Skin of body (tissue), 2 donors: ENCODE results near the gene ABCF2. TPM values are rescaled to one million over a fixed set of nuclear protein-coding genes. Genes with fewer than 3 reads are reported as not detected.

Experiments
- DNase-seq: peaks from one replicate; lab custom pipeline; 2025; lab: John Stamatoyannopoulos, UW
- total RNA-seq: library from RNA; depleted of rRNA; stranded (reverse); fragments of >200 nt; gene quantifications from one replicate; pipeline ENCODE4 v1.2.3, GENCODE V29; 2014

Gene ABCF2
- total RNA-seq, 1 donor from 2014 or later = 16.7 TPM

DNA sequence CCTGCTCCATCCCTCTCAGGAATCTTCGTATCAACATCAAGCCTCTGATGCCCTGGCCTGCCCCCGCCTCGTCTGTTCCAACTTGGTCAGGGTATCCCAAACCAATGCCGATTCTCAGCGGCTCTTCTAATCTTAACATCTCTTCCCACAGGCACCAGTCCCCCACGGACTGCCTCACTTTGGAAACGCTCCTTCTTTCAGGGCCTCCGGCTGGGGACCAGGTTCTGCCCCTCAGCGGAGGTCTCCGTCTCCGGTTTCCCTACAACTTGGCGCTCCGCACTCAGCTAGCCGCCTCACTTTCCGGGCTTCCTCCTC lies 488 bp downstream of the ABCF2 start:
- no peak for DNase-seq

GRCh38 chr7:151225948-151226510 lies 976 bp downstream of the ABCF2 start:
- DNase-seq = no peak

GRCh38 chr7:151223728-151224127 lies 3.3 kb downstream of the ABCF2 start:
- DNase-seq = no peak

DNA sequence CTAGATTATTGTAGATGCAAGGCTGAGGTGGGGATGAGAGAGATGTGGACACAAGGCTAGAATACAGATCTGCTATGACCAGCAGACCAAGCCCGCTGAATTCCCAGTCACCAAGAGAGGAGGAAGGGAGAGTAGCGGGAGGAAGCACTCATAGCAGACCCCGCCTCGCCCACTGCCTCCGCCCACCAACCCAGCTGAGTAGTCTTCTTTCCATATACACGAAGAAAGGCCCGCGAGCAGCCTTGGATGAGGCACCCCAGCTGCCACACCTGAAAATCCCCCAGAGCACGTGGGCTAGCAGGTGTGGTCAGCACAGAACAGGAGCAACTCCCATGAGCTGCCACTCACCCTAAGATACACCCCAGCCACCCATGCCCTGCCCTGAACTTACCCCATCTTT lies 8.8 kb downstream of the ABCF2 start:
- no peak for DNase-seq

- DNase-seq = no peak
Observed at GRCh38 chr7:151215396-151215795, 11.6 kb downstream of the ABCF2 start.

- no peak for DNase-seq
Observed at GRCh38 chr7:151213826-151214225, 13.2 kb downstream of the ABCF2 start.

DNA sequence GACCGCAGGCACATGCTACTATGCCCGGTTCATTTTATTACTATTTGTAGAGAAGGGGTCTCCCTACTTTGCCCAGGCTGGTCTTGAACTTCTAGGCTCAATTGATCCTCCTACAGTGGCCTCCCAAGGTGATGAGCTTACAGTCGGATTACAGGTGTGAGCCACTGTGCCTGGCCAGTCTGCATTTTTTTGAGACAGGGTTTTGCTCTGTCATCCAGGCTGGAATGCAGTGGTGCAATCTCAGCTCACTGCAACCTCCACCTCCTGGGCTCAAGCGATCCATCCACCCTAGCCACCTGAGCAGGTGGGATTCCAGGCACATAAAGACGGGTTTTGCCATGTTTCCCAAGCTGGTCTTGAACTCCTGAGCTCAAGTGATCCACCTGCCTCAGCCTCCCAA lies 14.4 kb downstream of the ABCF2 start:
- no peak for DNase-seq

- DNase-seq = no peak
Observed at GRCh38 chr7:151211155-151211772, 15.7 kb downstream of the ABCF2 start.

GRCh38 chr7:151210087-151210854 lies 16.7 kb downstream of the ABCF2 start, which contains the start of gene H2BK1:
H2BK1 (minus strand) TSS chr7:151210488; CDS start chr7:151210318, 170 bp downstream.
- DNase-seq = no peak

DNA sequence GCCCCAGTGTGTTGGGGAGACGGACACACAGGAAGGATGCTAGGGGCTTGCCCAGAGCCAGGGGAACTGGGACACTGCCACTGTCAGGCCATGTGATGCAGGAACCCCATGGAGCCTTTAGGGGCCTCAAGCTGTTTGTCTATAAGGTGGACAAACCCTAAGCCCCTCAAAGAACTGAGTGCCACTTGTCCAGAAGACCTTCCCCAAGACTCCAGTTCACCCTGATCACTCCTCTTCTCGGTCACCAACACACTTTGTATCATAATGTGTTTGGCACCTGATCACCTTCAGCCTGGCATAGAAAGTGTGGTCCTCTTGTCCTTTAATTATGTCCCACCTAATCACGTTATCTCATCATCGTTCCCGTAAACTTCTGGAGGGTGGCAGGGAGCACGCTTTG lies 17.4 kb downstream of the ABCF2 start:
- no peak for DNase-seq

DNA sequence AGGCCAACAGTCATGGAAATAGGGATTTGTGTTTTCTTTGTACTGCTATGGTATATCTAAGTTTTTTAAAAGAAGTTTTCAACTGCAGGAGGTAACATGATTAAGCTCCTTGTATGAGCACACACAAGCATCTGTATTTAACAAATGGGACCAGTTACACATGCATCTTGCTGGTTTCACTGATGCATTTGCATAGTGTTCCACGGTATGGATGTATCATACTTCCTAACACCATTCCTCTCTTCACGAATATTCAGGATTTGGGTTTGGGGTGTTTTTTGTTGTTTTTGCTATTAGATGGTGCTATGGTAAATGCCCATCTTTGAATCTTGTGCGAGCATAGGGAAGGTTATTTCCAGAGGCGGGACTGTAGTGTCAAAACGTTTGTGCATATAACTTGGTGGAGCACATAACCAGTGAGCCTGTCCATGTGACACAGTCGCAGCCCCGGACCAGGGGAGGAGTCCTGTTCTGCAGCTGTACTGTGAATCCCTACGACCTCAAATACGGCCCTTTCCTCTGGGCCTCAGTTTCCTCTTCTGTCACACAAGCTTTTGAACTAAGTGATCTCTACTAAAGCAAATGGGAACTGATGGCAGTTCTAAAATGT lies 18.6 kb downstream of the ABCF2 start:
- no peak for DNase-seq

GRCh38 chr7:151207804-151208203 lies 19.2 kb downstream of the ABCF2 start:
- no peak for DNase-seq

DNA sequence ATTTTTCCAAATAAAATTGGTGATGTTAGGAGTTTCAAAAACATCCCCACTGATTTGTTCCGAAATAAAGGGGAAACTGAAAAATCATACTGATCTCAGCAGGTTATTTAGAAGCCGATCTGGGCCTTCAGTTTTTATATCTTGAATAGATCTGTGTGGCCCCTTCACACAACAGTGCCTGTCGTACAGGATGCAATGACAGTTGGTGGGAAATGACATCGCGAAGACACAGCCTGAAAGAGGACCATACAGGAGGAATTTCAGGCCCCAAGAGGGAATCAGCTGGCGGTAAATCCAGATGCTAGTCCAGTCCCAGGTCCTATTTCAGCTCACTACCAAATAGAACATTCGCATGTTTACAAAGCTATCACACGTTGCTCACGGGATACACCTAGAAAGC lies 19.7 kb downstream of the ABCF2 start:
- DNase-seq = no peak

- DNase-seq = no peak
Observed at GRCh38 chr7:151206914-151207313, 20.1 kb downstream of the ABCF2 start.

DNA sequence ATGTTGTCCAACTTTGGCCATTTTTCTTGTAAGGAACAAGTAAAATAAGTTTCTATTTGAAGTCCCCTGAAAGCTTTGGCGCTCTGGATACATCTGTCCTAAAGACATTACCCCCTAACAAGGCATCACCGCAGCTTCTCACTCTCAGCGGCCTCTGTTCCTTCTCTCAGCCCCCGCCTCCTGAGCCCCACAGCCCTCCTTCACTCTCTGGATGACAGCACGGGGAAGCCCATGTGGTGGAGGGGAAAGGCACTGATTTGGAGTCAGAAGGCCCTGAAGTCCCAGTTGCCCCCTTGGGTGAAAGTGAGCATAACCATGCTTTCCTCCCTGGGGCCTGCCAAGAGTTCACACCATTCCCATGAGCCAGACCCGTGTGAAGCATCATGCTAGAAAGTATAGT lies 21.3 kb downstream of the ABCF2 start:
- no peak for DNase-seq

- DNase-seq = no peak
Observed at GRCh38 chr7:151204383-151205032, 22.5 kb downstream of the ABCF2 start.

DNA sequence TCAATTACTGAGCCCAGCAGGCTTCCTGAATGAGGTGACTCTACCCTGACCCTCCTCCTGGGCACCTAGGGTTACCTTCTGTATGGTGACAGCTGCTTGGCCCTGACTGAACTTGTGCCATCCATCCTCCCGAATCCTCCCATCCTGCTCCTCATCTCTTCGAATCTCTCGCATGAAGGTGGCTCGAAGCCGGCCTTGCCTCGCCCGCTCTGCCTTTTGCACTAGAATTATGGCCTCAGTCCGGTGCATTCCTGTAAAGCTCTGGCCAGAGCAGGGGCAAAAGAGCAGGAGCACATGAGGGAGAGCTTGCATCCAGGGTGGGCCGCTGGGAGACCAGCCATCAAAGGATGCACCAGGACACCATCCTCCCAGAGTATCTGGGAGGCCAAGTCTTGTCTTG lies 24.2 kb downstream of the ABCF2 start:
- DNase-seq = no peak

DNA sequence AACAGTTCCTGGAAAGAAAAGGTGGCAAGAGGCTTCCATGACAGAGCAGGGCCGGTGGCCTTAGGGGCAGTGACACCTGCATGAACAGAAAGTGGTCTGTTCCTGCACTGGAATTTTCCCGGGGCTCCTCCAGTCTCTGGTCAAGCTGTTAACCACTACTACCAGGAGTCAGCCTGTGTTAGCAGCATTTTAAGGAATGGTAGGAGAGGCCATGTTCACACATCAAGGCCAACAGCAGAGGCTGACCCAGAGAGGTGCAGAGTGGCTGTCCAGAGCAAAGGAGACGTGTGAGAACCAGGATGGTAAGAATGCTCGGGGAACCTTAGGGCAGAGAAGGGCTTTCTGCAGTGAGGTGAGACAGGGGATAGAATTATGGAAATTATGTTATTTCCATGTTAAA lies 25.3 kb downstream of the ABCF2 start:
- no peak for DNase-seq

GRCh38 chr7:151201344-151201743 lies 25.7 kb downstream of the ABCF2 start:
- no peak for DNase-seq

DNA sequence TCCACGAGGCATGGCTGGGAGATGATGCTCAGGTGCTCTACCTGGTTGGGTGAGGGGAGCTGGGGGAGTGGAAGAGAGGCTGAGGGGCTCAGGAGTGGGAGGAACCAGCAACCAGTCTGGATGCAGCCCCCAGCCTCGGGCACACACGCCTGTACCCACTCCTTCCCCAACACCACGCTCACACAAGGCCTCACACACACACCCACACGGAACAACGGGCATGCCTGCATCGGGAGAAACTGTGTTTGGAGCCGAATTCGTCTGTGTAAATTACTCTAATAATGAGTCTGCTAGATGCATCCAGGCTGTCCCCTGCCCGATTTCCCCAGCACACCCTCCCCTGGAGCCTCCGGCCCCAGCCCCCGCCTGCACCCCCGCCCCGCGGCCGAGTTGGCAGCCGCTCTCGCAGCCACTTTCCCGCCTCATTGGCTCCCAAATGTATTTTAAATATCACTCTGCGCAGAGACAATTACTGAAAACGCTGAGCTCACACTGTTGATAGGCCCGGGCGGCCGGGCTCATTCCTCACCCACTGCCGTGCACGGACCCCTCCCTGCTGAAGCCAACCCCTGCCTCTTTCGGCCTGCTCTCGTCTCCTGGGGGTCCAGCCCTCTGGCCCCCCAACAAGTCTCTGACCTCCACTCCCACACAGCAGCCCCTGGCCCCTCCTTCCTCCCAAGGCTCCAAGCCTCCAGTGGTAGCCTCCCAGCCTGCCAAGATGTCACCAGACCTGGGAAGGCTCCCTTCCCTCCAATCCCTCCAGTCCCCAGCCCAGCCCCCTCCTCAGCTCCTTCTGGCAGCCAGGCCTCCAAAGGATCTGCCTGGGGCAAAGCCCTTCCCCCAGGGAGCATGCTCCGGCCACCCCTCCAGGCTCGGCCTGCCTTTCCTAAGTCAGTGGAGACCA lies 27.8 kb downstream of the ABCF2 start:
- DNase-seq = no peak

- DNase-seq = no peak
Observed at GRCh38 chr7:151197932-151198331, 29.1 kb downstream of the ABCF2 start.
